Measurements from ENCODE around the gene SLC29A2. TPM values are rescaled to one million over a fixed set of nuclear protein-coding genes. Genes with fewer than 3 reads are reported as not detected.

SLC29A2 gene
- total RNA-seq, 1 experiment from 2014 or later: not detected

- DNase-seq (ENCODE audit: low spot score): no peak
Measured at GRCh38 chr11:66317723-66318599, 53.6 kb downstream of the SLC29A2 start.

GRCh38 chr11:66317322-66317722 lies 54.2 kb downstream of the SLC29A2 start:
- DNase-seq (ENCODE audit: low spot score): no peak

- DNase-seq (ENCODE audit: low spot score): no peak
Measured at GRCh38 chr11:66316849-66317251, 54.7 kb downstream of the SLC29A2 start, which contains the start of gene CD248. Gene CD248 (minus strand): TSS chr11:66317044. CDS start chr11:66317027, 17 bp downstream.

- DNase-seq (ENCODE audit: low spot score): no peak
Measured at GRCh38 chr11:66315921-66316811, 55.4 kb downstream of the SLC29A2 start.

- DNase-seq (ENCODE audit: low spot score): no peak
Measured at GRCh38 chr11:66315498-66315885, 56.1 kb downstream of the SLC29A2 start.

- no peak for DNase-seq (ENCODE audit: low spot score)
Measured at GRCh38 chr11:66314561-66315497, 56.7 kb downstream of the SLC29A2 start.

- no peak for DNase-seq (ENCODE audit: low spot score)
Measured at GRCh38 chr11:66314186-66314501, 57.4 kb downstream of the SLC29A2 start.

GRCh38 chr11:66313321-66314185 lies 58.0 kb downstream of the SLC29A2 start:
- no peak for DNase-seq (ENCODE audit: low spot score)

- peak; percentile 93 for DNase-seq (ENCODE audit: low spot score)
Measured at GRCh38 chr11:66312549-66313320, 58.8 kb downstream of the SLC29A2 start.

Other genes with a start within 250 kb of the SLC29A2 start
- 21.4 and 28.2 TPM in 2 replicates for gene KLC2, start 114.1 kb downstream of the SLC29A2 start, total RNA-seq (2014; rRNA removed; shearing (Covaris generic))
- gene RAB1B, start 103.1 kb downstream of the SLC29A2 start, total RNA-seq (2014; rRNA removed; shearing (Covaris generic)): 132 and 133 TPM in 2 replicates
- gene CNIH2, start 93.6 kb downstream of the SLC29A2 start, total RNA-seq (2014; rRNA removed; shearing (Covaris generic)): 0.72 and 1.9 TPM in 2 replicates
- 86.1 and 109 TPM in 2 replicates for gene YIF1A, start 82.6 kb downstream of the SLC29A2 start, total RNA-seq (2014; rRNA removed; shearing (Covaris generic))
- gene TMEM151A, start 79.9 kb downstream of the SLC29A2 start, total RNA-seq (2014; rRNA removed; shearing (Covaris generic)): 0.05 TPM in 1 of 2 replicates, not detected in the other
- not detected in 2 replicates for gene CD248, start 54.7 kb downstream of the SLC29A2 start, total RNA-seq (2014; rRNA removed; shearing (Covaris generic))
- 15.6 and 15.7 TPM in 2 replicates for gene RIN1, start 35.3 kb downstream of the SLC29A2 start, total RNA-seq (2014; rRNA removed; shearing (Covaris generic))
- gene BRMS1, start 26.7 kb downstream of the SLC29A2 start, total RNA-seq (2014; rRNA removed; shearing (Covaris generic)): 95.8 and 104 TPM in 2 replicates
- gene B4GAT1, start 24.1 kb downstream of the SLC29A2 start, total RNA-seq (2014; rRNA removed; shearing (Covaris generic)): 47.0 and 54.1 TPM in 2 replicates
- not detected in 2 replicates for gene NPAS4, start 49.3 kb upstream of the SLC29A2 start, total RNA-seq (2014; rRNA removed; shearing (Covaris generic))
- 80.0 and 127 TPM in 2 replicates for gene MRPL11, start 67.1 kb upstream of the SLC29A2 start, total RNA-seq (2014; rRNA removed; shearing (Covaris generic))
- gene PELI3, start 95.1 kb upstream of the SLC29A2 start, total RNA-seq (2014; rRNA removed; shearing (Covaris generic)): 13.3 and 16.1 TPM in 2 replicates
- 76.7 and 79.7 TPM in 2 replicates for gene DPP3, start 108.7 kb upstream of the SLC29A2 start, total RNA-seq (2014; rRNA removed; shearing (Covaris generic))
- 14.7 and 22.0 TPM in 2 replicates for gene BBS1, start 138.9 kb upstream of the SLC29A2 start, total RNA-seq (2014; rRNA removed; shearing (Covaris generic))
- gene ZDHHC24, start 174.3 kb upstream of the SLC29A2 start, total RNA-seq (2014; rRNA removed; shearing (Covaris generic)): 17.4 and 21.5 TPM in 2 replicates
- 11.2 TPM in 1 of 2 replicates, not detected in the other for gene ACTN3, start 175.1 kb upstream of the SLC29A2 start, total RNA-seq (2014; rRNA removed; shearing (Covaris generic))
- gene CTSF, start 196.8 kb upstream of the SLC29A2 start, total RNA-seq (2014; rRNA removed; shearing (Covaris generic)): 1.6 and 7.8 TPM in 2 replicates
- gene CCDC87, start 221.3 kb upstream of the SLC29A2 start, total RNA-seq (2014; rRNA removed; shearing (Covaris generic)): 0.31 and 1.2 TPM in 2 replicates
- gene CCS, start 221.4 kb upstream of the SLC29A2 start, total RNA-seq (2014; rRNA removed; shearing (Covaris generic)): 12.4 and 16.6 TPM in 2 replicates
- 42.8 and 43.4 TPM in 2 replicates for gene RBM14, start 244.9 kb upstream of the SLC29A2 start, total RNA-seq (2014; rRNA removed; shearing (Covaris generic))